Neural progenitor cell (in vitro differentiated cells): ENCODE results near the gene POMGNT2.

ENCODE experiments used
- CTCF ChIP-seq: fragments of 200-600 bp; sonication (generic); IDR thresholded peaks from 2 replicates; pipeline ENCODE4 v1.5.1; 2017; ENCODE audit warnings: antibody characterized with exemption, mild to moderate bottlenecking
- EZH2phosphoT487 ChIP-seq: fragments of 200-600 bp; sonication (generic); IDR thresholded peaks from 2 replicates; pipeline ENCODE4 v1.6.1; 2017; ENCODE audit warnings: antibody characterized with exemption

- TF ChIP-seq CTCF (no peak), EZH2phosphoT487 (no peak)
Observed at GRCh38 chr3:43038010-43038409, 67.9 kb downstream of the POMGNT2 start.
